A549 (cell line): ENCODE results near the gene SMS.

Experiments used
- CBX2 ChIP-seq: fragments of 200-600 bp; sonication (generic); IDR thresholded peaks from 2 replicates; pipeline ENCODE4 v1.6.1; 2016; ENCODE audit warnings: low read depth, mild to moderate bottlenecking, borderline replicate concordance
- CEBPB ChIP-seq, 2 experiments: fragments of >200 bp in 1 of 2; sonication (Bioruptor Twin) in 1 of 2; formaldehyde crosslinking in 1 of 2; IDR thresholded peaks; 2 replicates each; pipeline ENCODE4 v1.6.1; 2012 to 2016
- CTCF ChIP-seq: fragments of >200 bp; sonication (Bioruptor Twin); formaldehyde crosslinking; IDR thresholded peaks from 3 replicates; pipeline ENCODE4 v1.5.1; 2016
- ELK1 ChIP-seq: fragments of 150-350 bp; IDR thresholded peaks from 2 replicates; pipeline ENCODE4 v1.6.1; 2014; ENCODE audit warnings: low read depth, mild to moderate bottlenecking, low read length
- GATA3 ChIP-seq: IDR thresholded peaks from 2 replicates; pipeline ENCODE4 v1.6.1; 2012; ENCODE audit warnings: borderline replicate concordance
- HDAC2 ChIP-seq: fragments of 200-600 bp; sonication (generic); IDR thresholded peaks from 2 replicates; pipeline ENCODE4 v1.6.1; 2016
- HOXA7 ChIP-seq: fragments of 250-450 bp; sonication (Bioruptor Pico); IDR thresholded peaks from 2 replicates; pipeline ENCODE4 v1.5.0; 2020; ENCODE audit warnings: mild to moderate bottlenecking, moderate library complexity
- KDM5A ChIP-seq: fragments of 200-600 bp; sonication (generic); IDR thresholded peaks from 2 replicates; pipeline ENCODE4 v1.6.1; 2016; ENCODE audit warnings: antibody characterized with exemption, mild to moderate bottlenecking
- MYC ChIP-seq: IDR thresholded peaks from 2 replicates; pipeline ENCODE4 v1.6.1; 2012; ENCODE audit warnings: mild to moderate bottlenecking, inconsistent platforms, low read length, improper control_type of control experiment, borderline replicate concordance
- NFE2L2 ChIP-seq: fragments of 150-350 bp; conservative IDR thresholded peaks from 2 replicates; pipeline ENCODE4 v1.6.1; 2014; ENCODE audit warnings: low read length
- PHF8 ChIP-seq: fragments of 200-600 bp; sonication (generic); IDR thresholded peaks from 2 replicates; pipeline ENCODE4 v1.6.1; 2016; ENCODE audit warnings: low read depth, mild to moderate bottlenecking, antibody characterized with exemption, moderate library complexity, borderline replicate concordance
- POLR2A ChIP-seq: IDR thresholded peaks from 2 replicates; pipeline ENCODE4 v1.6.1; 2012; ENCODE audit warnings: mild to moderate bottlenecking, low read length
- SMC3 ChIP-seq: fragments of >200 bp; sonication (Bioruptor Twin); formaldehyde crosslinking; IDR thresholded peaks from 3 replicates; pipeline ENCODE4 v1.6.1; 2018; ENCODE audit warnings: inconsistent platforms

- no peak for TF ChIP-seq CTCF
- no peak for TF ChIP-seq SMC3
- no peak for TF ChIP-seq HOXA7
- TF ChIP-seq MYC = no peak
- TF ChIP-seq POLR2A = no peak
- no peak for TF ChIP-seq KDM5A
- TF ChIP-seq HDAC2 = no peak
- no peak for TF ChIP-seq NFE2L2
- no peak for TF ChIP-seq CEBPB (IDR thresholded peaks at IDR 0.05)
- TF ChIP-seq ELK1 = no peak
- TF ChIP-seq PHF8 = no peak
- no peak for TF ChIP-seq CBX2
- TF ChIP-seq GATA3 = no peak
Measured at GRCh38 chrX:21946925-21947641, 6.6 kb downstream of the SMS start.
